Neural cell (in vitro differentiated cells): Measurements from ENCODE around the gene ID4.

ENCODE experiments used
- CTCF ChIP-seq: fragments of 450-650 bp; IDR thresholded peaks from 2 replicates; pipeline ENCODE4 v1.5.1; 2014; ENCODE audit warnings: antibody characterized with exemption, mild to moderate bottlenecking, moderate library complexity; ENCODE audit not compliant: poor library complexity, severe bottlenecking
- EP300 ChIP-seq: fragments of 450-650 bp; conservative IDR thresholded peaks from 2 replicates; pipeline ENCODE4 v1.6.1; 2014; ENCODE audit warnings: antibody characterized with exemption, mild to moderate bottlenecking, moderate library complexity; ENCODE audit not compliant: poor library complexity, severe bottlenecking
- MXI1 ChIP-seq: fragments of 450-650 bp; conservative IDR thresholded peaks from 2 replicates; pipeline ENCODE4 v1.6.1; 2014; ENCODE audit warnings: antibody characterized with exemption, mild to moderate bottlenecking; ENCODE audit not compliant: poor library complexity, severe bottlenecking
- POLR2AphosphoS5 ChIP-seq: IDR thresholded peaks from 2 replicates; pipeline ENCODE4 v1.6.1; 2012
- RAD21 ChIP-seq: fragments of 450-650 bp; conservative IDR thresholded peaks from 2 replicates; pipeline ENCODE4 v1.6.1; 2014; ENCODE audit warnings: antibody characterized with exemption, mild to moderate bottlenecking, moderate library complexity
- REST ChIP-seq: IDR thresholded peaks from 2 replicates; pipeline ENCODE4 v1.6.1; 2012; ENCODE audit warnings: borderline replicate concordance

- TF ChIP-seq POLR2AphosphoS5 (peak; percentile 6), REST (no peak), CTCF (no peak), RAD21 (no peak), MXI1 (no peak), EP300 (no peak)
Measured at GRCh38 chr6:19844689-19845088, 7.5 kb downstream of the ID4 start.
